Loucy (cell line): ENCODE results near the gene ATXN2L.
A peak's percentile ranks its signal among the peaks of the same experiment; 100 is the strongest.

Experiments
- H2AFZ ChIP-seq: fragments of 200-600 bp; sonication (generic); 2 replicates; pipeline ENCODE4 v1.6.0; 2016; ENCODE audit warnings: antibody characterized with exemption, mild to moderate bottlenecking, low read length, moderate library complexity
- H3F3A ChIP-seq: fragments of 200-600 bp; 2 replicates; pipeline ENCODE4 v1.6.0; 2016; ENCODE audit warnings: antibody characterized with exemption, low read depth, mild to moderate bottlenecking
- H3K27me3 ChIP-seq: fragments of 200-600 bp; sonication (generic); 2 replicates; pipeline ENCODE4 v1.6.1; 2014; ENCODE audit warnings: low read length, mild to moderate bottlenecking; ENCODE audit not compliant: insufficient read depth, poor library complexity, severe bottlenecking
- H3K36me3 ChIP-seq: fragments of 200-600 bp; sonication (generic); 2 replicates; pipeline ENCODE4 v1.6.1; 2016; ENCODE audit warnings: low read length; ENCODE audit not compliant: insufficient read depth
- H3K4me1 ChIP-seq: fragments of 200-600 bp; sonication (generic); 2 replicates; pipeline ENCODE4 v1.5.1; 2014; ENCODE audit warnings: low read length, mild to moderate bottlenecking; ENCODE audit not compliant: insufficient read depth, poor library complexity, severe bottlenecking
- H3K4me2 ChIP-seq: fragments of 200-600 bp; sonication (generic); 2 replicates; pipeline ENCODE4 v1.6.0; 2014; ENCODE audit warnings: antibody characterized with exemption, low read length, low read depth, mild to moderate bottlenecking; ENCODE audit not compliant: poor library complexity, severe bottlenecking
- H3K4me3 ChIP-seq: fragments of 200-600 bp; sonication (generic); 2 replicates; pipeline ENCODE4 v1.5.1; 2014; ENCODE audit warnings: low read length, mild to moderate bottlenecking, mixed read lengths; ENCODE audit not compliant: poor library complexity, severe bottlenecking
- H3K79me2 ChIP-seq: fragments of 200-600 bp; sonication (generic); 2 replicates; pipeline ENCODE4 v1.6.1; 2014; ENCODE audit warnings: low read length; ENCODE audit not compliant: insufficient read depth
- H3K9ac ChIP-seq: fragments of 200-600 bp; sonication (generic); 2 replicates; pipeline ENCODE4 v1.6.0; 2014; ENCODE audit warnings: mild to moderate bottlenecking, low read depth, low read length, moderate library complexity; ENCODE audit not compliant: poor library complexity, severe bottlenecking
- H3K9me2 ChIP-seq: fragments of 200-600 bp; sonication (generic); replicated peaks from 2 replicates; pipeline ENCODE4 v1.6.1; 2016; ENCODE audit warnings: low read depth, low read length, mixed read lengths
- H3K9me3 ChIP-seq: fragments of 200-600 bp; sonication (generic); 2 replicates; pipeline ENCODE4 v1.6.1; 2014; ENCODE audit warnings: mild to moderate bottlenecking, antibody characterized with exemption, low read length, low read depth; ENCODE audit not compliant: insufficient read depth
- H4K20me1 ChIP-seq: fragments of 200-600 bp; sonication (generic); 2 replicates; pipeline ENCODE4 v1.6.0; 2014; ENCODE audit warnings: antibody characterized with exemption, low read length, mild to moderate bottlenecking; ENCODE audit not compliant: insufficient read depth, poor library complexity, severe bottlenecking
- CTCF ChIP-seq: fragments of 200-600 bp; sonication (generic); conservative IDR thresholded peaks from 2 replicates; pipeline ENCODE4 v1.5.1; 2014; ENCODE audit warnings: mild to moderate bottlenecking, antibody characterized with exemption, low read length
- EZH2phosphoT487 ChIP-seq: fragments of 200-600 bp; IDR thresholded peaks from 2 replicates; pipeline ENCODE4 v1.6.1; 2018; ENCODE audit warnings: antibody characterized with exemption, mild to moderate bottlenecking, moderate library complexity, borderline replicate concordance

ATXN2L gene

DNA sequence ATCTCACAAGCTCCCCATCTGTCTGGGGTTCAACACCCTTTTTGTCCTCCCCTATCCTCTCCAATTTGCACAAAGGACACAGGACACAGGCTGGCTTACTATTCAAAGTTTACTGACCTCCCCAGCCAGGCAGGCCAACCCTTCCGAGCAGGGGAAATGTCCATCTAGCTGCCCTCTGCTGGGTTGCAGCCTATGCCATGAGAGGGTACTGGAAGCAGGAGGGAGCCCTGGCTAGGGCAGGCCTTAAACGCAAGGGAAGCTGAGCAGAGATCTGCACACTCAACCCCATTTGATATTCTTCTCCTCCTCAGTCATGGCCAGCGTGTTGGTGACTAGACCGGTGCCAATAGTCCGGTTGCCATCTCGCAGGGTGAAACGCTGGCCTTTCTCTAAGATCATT is 19.9 kb downstream of the ATXN2L start:
- Histone ChIP-seq H3K36me3 (peaks cover 39% of the 10 kb centered on the region; the same call in 1 of the 2 replicates), H3F3A (peaks cover 11% of the 10 kb centered on the region; the same call in 1 of the 2 replicates), H3K79me2 (peaks cover 34% of the 10 kb centered on the region), H4K20me1 (peaks cover 21% of the 10 kb centered on the region), H3K27me3 (no peaks in the 10 kb centered on the region), H3K4me3 (no peak overlapping the region), H3K9ac (no peak overlapping the region), H3K9me3 (no peaks in the 10 kb centered on the region), H3K4me2 (no peak overlapping the region), H3K9me2 (no peaks in the 10 kb centered on the region), H2AFZ (no peak overlapping the region), H3K4me1 (peaks cover 14% of the 10 kb centered on the region)
- TF ChIP-seq EZH2phosphoT487 (no peak), CTCF (no peak)

DNA sequence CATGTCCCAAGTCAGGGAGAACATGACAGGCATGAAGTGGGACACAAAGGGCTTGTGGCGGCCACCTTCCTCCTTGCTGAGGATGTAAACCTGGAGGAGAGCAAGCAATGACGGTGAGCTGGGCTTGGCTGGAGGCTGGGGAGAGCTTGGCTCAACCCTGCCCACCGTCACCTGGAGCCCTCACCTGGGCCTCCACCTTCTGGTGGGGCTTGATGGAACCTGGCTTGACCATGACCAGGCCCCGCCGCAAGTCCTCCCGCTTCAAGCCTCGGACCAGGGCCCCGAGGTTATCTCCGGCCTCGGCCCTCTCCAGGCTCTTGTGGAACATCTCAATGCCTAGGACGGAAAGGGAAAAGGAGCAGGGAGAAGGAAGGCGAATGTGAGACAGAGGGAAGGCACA is 21.0 kb downstream of the ATXN2L start:
- no peak overlapping the region for H2AFZ ChIP-seq
- TF ChIP-seq CTCF (no peak), EZH2phosphoT487 (no peak)
- H3K4me2 ChIP-seq: no peak overlapping the region
- H3K4me3 ChIP-seq: no peak overlapping the region
- H3K36me3 ChIP-seq: peaks cover 29% of the 10 kb centered on the region; the same call in 1 of the 2 replicates
- peaks cover 14% of the 10 kb centered on the region for H3K4me1 ChIP-seq
- no peak overlapping the region for H3K9ac ChIP-seq
- H3K9me2 ChIP-seq: no peaks in the 10 kb centered on the region
- no peaks in the 10 kb centered on the region for H3K27me3 ChIP-seq
- H3F3A ChIP-seq: peaks cover 5% of the 10 kb centered on the region; the same call in 1 of the 2 replicates
- H3K9me3 ChIP-seq: no peaks in the 10 kb centered on the region
- H4K20me1 ChIP-seq: peaks cover 16% of the 10 kb centered on the region
- H3K79me2 ChIP-seq: peaks cover 34% of the 10 kb centered on the region

DNA sequence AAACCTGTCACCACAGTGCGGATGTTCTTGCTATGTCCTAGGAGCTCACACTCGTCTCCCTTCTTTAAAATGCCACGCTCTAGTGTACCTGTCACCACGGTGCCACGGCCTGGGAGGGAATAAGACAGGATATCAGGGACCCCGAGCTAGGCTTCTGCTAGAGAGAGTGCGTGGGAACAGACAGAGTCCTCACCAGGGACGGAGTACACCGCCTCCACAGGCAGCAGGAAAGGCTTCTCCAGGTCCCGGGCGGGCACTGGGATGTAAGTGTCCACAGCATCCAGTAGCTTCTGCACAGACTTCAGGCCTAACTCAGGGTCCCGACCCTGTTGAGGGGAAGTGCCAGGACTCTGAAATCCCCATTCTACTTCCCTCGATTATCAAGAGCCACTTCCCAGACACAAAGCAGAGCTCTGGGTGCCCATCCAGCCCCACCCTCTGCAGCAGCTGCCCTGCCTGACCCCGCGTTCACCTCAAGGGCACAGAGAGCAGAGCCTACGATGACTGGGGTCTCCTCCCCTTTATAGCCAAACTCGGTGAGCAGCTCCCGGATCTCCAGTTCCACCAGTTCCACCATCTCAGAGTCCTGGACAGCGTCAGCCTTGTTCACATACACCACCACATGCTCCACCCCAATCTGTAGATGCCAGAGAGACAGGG is 21.6 kb downstream of the ATXN2L start:
- Histone ChIP-seq H3K36me3 (peaks cover 26% of the 10 kb centered on the region; the same call in 1 of the 2 replicates), H3K4me3 (peak overlapping the region; percentile 93), H3K79me2 (peaks cover 34% of the 10 kb centered on the region), H3K4me1 (peaks cover 14% of the 10 kb centered on the region), H3K9me2 (no peaks in the 10 kb centered on the region), H2AFZ (no peak overlapping the region), H3K9ac (peak overlapping the region; percentile 87), H3F3A (peaks cover 5% of the 10 kb centered on the region; the same call in 1 of the 2 replicates), H3K4me2 (peak overlapping the region; percentile 84), H3K27me3 (no peaks in the 10 kb centered on the region), H3K9me3 (no peaks in the 10 kb centered on the region), H4K20me1 (peaks cover 16% of the 10 kb centered on the region)
- no peak for TF ChIP-seq CTCF
- TF ChIP-seq EZH2phosphoT487: no peak
